NB4 (cell line): Measurements from ENCODE around the gene PTCD2.
"Not testable (repeated sequence)": the region's sequence is repeated elsewhere in the genome, so short reads cannot be mapped to it uniquely, and the experiment has no call there.

Experiments
- DNase-seq: peaks from one replicate; pipeline ENCODE4 v3.0.0; 2010; ENCODE audit warnings: low read depth
- H3K4me3 ChIP-seq: one replicate; pipeline ENCODE4 v1.5.1; 2011; ENCODE audit warnings: mild to moderate bottlenecking, low read depth, low read length, moderate library complexity
- MYC ChIP-seq: IDR thresholded peaks from 2 replicates; pipeline ENCODE4 v1.6.1; 2011; ENCODE audit warnings: low read depth, low read length
- POLR2A ChIP-seq: IDR thresholded peaks from 2 replicates; pipeline ENCODE4 v1.6.1; 2011; ENCODE audit warnings: mild to moderate bottlenecking; ENCODE audit not compliant: insufficient read length; ENCODE audit errors: extremely low read depth
- TF ChIP-seq, protein P1 (sequence below): IDR thresholded peaks from 2 replicates; pipeline ENCODE4 v1.6.1; 2011; ENCODE audit warnings: low read depth, low read length
- TF ChIP-seq, protein P2 (sequence below): IDR thresholded peaks from one replicate; pipeline ENCODE4 v1.5.1; 2012; ENCODE audit warnings: low read depth, low read length

The PTCD2 gene

DNA sequence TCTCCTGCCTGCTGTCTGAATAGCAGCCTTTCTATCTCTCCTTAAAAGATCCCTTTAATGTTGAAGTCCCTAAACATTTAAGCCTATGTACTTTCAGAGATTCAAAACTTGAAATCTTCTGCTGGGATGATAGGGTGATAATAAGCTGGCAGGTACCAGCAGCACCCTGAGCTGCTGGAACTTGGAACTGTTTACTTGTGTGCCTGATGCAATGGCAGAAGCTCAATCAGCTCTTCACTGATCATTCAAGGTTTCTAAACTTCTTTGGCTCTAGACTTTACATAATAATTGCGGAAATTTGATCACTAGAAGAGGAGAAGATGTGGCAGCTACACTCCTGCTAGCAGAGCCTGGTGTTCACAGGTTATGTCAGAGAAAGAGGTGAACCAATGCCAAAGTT is 27.8 kb upstream of the PTCD2 start:
- no peak overlapping the region for H3K4me3 ChIP-seq
- TF ChIP-seq POLR2A (no peak), MYC (no peak)
- TF ChIP-seq, protein P1, sequence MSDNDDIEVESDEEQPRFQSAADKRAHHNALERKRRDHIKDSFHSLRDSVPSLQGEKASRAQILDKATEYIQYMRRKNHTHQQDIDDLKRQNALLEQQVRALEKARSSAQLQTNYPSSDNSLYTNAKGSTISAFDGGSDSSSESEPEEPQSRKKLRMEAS = no peak
- TF ChIP-seq, protein P2, sequence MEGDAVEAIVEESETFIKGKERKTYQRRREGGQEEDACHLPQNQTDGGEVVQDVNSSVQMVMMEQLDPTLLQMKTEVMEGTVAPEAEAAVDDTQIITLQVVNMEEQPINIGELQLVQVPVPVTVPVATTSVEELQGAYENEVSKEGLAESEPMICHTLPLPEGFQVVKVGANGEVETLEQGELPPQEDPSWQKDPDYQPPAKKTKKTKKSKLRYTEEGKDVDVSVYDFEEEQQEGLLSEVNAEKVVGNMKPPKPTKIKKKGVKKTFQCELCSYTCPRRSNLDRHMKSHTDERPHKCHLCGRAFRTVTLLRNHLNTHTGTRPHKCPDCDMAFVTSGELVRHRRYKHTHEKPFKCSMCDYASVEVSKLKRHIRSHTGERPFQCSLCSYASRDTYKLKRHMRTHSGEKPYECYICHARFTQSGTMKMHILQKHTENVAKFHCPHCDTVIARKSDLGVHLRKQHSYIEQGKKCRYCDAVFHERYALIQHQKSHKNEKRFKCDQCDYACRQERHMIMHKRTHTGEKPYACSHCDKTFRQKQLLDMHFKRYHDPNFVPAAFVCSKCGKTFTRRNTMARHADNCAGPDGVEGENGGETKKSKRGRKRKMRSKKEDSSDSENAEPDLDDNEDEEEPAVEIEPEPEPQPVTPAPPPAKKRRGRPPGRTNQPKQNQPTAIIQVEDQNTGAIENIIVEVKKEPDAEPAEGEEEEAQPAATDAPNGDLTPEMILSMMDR = no peak
- no peak for DNase-seq

DNA sequence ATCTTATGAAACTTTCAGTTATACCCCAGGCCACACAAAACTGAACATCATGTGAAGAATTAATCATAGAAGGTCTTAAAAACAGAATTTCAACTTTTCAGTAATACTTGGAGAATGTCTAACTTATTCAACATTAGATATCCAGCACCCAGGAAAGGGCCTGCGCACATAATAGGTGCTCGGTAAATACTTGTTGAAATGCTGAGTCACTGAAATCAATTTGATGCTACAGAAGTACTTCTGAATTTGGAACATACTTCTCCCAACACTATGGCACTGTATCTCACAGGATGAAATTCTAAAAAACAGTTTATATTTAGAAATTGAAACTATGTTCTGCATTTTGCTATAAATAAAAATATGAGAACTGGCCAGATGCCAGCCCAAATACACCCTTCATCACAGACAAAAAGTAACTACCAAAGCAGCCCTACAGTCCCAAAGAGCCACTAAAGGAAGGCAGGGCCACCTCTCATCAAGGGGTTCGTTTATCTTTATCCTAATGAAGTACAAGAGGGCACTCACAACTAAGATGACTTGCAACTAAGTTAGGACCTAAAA is 26.6 kb upstream of the PTCD2 start:
- TF ChIP-seq, protein P1 = no peak
- TF ChIP-seq POLR2A (no peak), MYC (no peak)
- TF ChIP-seq, protein P2 = no peak
- no peak overlapping the region for H3K4me3 ChIP-seq
- DNase-seq = no peak

DNA sequence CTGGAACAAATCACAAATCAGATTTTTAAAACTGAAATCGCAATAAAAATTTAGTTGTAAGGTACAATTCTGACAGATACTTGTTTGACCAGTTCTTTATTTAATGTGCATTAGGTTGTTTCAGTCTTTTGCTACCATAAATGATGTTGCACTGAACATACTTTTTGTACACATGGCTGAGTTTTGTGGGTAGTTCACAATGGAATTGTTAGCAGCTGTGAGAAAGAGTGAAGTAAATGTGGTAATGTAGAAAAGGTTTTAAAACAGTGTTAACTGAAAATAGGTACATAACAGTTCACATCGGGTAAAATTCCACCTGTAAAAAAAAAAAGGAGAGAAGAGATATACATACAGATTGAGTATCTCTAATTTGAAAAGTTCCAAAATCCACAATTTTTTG is 25.7 kb upstream of the PTCD2 start:
- TF ChIP-seq, protein P2 = no peak
- TF ChIP-seq MYC (no peak), POLR2A (no peak)
- TF ChIP-seq, protein P1 = no peak
- DNase-seq = no peak
- H3K4me3 ChIP-seq = no peak overlapping the region

DNA sequence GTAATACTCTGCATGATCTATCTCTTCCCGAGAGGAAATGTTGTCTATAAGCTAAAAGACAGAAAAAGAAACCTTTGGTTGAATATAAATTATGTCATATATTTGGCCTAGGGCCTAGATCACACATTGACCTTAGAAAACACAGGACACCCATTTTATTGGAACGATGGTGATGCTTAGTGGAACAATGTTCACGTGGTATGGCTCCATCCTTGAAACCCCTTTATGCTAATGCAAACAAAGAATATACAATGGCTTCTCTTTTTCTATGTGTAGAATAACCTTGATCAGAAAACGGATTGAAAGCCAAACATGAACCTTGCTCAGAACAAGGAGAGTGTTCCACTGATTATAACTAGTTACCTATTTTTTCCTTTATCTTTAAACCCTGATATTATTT is 24.6 kb upstream of the PTCD2 start:
- TF ChIP-seq MYC (no peak), POLR2A (no peak)
- TF ChIP-seq, protein P2 = no peak
- TF ChIP-seq, protein P1 = no peak
- H3K4me3 ChIP-seq = no peak overlapping the region
- no peak for DNase-seq

DNA sequence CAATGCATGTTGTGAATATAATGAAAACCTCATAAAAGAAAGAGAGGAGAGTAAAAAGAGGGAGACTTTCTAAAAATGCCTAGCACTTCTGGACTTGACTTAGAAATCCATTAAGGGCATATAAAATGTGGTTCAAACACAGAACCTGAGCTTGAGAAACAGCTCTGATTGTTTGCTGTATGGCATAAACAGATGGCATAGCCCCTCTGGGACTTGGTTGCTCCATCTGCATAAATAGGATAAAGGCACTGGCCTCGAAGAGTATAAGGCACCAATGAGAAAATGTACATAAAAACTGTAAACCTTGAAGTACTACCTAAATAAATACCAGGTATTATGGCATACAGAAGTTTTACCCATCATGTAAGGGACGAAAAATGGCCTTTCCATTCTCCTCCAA is 23.9 kb upstream of the PTCD2 start:
- H3K4me3 ChIP-seq = no peak overlapping the region
- TF ChIP-seq POLR2A (no peak), MYC (no peak)
- TF ChIP-seq, protein P1 = no peak
- TF ChIP-seq, protein P2 = no peak
- DNase-seq = no peak

DNA sequence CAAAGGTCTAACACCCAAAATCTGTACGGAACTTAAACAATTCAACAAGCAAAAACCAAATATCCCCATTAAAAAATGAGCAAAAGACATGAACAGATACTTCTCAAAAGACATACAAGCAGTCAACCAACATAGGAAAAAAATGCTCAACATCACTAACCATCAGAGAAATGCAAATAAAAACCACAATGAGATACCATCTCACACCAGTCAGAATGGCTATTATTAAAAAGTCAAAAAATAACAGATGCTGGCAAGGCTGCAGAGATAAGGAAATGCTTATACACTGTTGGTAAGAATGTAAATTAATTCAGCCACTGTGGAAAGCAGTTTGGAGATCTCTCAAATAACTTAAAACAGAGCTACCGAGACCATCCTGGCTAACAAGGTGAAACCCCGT is 22.0 kb upstream of the PTCD2 start:
- H3K4me3 ChIP-seq, DNase-seq: not testable (repeated sequence)
